ENCODE measurements around the gene DDX17.
"Not testable (repeated sequence)": the region's sequence is repeated elsewhere in the genome, so short reads cannot be mapped to it uniquely, and the experiment has no call there.

Gene DDX17

DNA sequence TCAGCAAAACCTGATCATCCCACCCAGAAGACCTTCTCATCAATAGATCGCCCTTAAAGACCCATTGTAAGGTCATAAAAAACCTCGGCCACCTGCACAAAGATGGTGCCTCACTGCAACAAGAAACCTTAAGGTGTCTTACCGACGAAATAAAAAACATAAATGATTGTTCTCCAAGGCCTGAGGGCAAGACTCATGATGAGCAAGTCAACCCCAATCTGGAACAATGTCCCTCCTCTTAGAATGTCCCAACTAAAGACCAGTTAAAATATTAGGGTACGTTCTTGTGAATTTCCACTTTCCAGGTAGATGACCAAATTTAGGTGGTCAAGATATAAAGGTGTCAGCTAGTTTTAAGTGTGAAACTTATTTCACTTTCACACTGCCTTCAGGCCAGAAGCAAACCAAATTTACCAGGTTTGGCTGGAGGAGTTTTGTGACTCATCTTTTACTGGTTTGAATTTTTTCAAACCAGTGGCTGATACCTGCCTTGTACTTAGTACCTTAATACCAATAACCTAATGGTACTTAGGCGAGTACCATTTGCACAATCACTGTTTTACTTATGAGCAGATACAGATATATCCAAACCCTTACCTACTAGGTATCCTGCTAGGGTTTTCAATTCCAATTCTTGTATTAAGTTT is 23.3 kb downstream of the DDX17 start:
- Mint-ChIP-seq H3K9me3 (no peaks in the 10 kb centered on the region), H3K4me1 (ENCODE audit: low read depth) (peaks cover 31% of the 10 kb centered on the region), H3K36me3 (ENCODE audit: low read depth) (peaks cover 74% of the 10 kb centered on the region), H3K4me3 (no peak overlapping the region), H3K27ac (peak overlapping the region; percentile 5), H3K27me3 (no peaks in the 10 kb centered on the region)

DNA sequence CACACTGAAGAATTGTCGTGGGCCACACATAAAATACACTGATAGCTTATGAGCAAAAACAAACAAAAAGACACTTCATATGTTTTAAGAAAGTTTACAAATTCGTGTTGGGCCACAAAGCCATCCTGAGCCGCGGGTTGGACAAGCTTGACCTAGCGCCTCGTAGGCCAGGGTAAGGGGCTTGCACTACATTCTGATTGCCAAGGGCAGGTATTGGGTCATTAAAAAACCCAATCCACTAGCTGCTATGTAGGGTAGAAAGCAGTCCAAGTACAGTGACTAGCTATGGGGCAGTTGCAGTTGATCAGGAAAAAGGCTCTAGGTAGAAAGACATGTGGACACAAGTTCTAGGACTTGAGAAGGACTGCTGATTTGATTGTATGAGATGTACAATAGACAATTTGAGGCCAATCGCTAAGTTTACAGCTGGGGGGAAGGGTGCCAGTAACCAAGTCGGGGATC is 24.2 kb downstream of the DDX17 start:
- Mint-ChIP-seq H3K27ac (no peak overlapping the region), H3K27me3 (no peaks in the 10 kb centered on the region), H3K4me1 (ENCODE audit: low read depth) (peaks cover 30% of the 10 kb centered on the region), H3K4me3 (no peak overlapping the region), H3K9me3 (no peaks in the 10 kb centered on the region), H3K36me3 (ENCODE audit: low read depth) (peaks cover 67% of the 10 kb centered on the region)

DNA sequence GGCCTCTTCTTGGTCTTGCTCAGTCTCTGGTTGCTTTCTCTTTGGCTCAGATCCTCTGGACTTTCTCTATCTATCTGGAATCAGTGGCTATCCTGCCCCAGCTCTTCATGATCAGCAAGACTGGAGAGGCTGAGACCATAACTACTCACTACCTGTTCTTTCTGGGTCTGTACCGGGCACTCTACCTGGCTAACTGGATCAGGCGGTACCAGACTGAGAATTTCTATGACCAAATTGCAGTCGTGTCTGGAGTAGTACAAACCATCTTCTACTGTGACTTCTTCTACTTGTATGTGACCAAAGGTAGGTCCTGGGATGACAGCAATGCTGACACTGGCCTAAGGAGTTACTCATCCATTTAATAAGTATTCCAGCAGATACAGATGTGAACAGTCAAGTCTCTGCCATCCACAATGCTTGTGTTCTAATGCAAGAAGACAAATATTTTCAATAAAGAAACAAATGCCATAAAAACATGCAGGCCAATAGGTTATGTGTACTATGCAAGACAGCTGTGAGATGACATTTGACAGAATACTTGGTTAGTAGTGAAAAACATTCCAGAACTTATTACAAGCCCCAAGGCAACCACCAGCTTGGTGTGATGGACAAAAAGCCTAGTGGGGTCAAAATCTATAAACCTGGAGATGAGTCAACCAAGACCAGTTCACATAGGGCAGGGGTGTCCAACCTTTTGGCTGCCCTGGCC is 24.8 kb downstream of the DDX17 start:
- peaks cover 61% of the 10 kb centered on the region for H3K36me3 Mint-ChIP-seq (ENCODE audit: low read depth)
- no peak overlapping the region for H3K27ac Mint-ChIP-seq

DNA sequence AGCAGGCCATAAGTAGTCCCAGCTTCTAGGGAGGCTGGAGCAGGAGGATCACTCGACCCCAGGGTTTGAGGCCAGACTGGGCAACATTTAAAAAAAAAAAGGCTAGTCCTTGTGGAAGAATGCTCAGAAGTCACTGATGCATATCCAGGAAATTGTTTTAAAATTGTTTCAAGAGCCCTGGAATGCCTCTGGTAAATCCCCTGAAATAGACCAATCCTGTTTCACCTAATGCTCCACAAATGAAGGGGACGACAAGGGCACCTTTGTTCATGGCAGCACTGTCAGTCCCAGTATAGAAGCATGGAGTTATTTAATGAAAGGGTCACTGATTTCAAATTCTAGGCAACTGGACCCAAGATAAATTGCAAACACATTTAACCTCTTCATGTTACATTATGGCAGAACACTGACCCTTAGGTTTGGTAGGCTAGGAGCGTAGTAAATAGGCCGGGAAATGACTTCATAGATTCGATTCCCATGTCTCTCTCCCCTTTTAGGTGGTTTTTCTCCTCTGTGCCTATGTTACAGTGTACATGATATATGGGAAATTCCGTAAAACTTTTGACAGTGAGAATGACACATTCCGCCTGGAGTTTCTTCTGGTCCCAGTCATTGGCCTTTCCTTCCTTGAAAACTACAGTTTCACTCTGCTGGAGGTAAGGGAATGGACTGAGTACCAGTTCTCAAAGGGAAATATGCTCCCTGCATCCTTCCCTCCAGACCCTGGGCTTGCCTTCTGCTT is 26.8 kb downstream of the DDX17 start:
- no peak overlapping the region for H3K27ac Mint-ChIP-seq
- H3K27me3 Mint-ChIP-seq, result no peaks in the 10 kb centered on the region
- H3K9me3 Mint-ChIP-seq, result no peaks in the 10 kb centered on the region
- H3K36me3 Mint-ChIP-seq (ENCODE audit: low read depth), result peaks cover 42% of the 10 kb centered on the region
- H3K4me1 Mint-ChIP-seq (ENCODE audit: low read depth), result peaks cover 17% of the 10 kb centered on the region
- no peak overlapping the region for H3K4me3 Mint-ChIP-seq

More for the DNA sequence above, 24.8 kb downstream of the DDX17 start:
- Mint-ChIP-seq H3K27me3 (no peaks in the 10 kb centered on the region), H3K9me3 (no peaks in the 10 kb centered on the region), H3K4me3 (no peak overlapping the region), H3K4me1 (ENCODE audit: low read depth) (peaks cover 24% of the 10 kb centered on the region)

DNA sequence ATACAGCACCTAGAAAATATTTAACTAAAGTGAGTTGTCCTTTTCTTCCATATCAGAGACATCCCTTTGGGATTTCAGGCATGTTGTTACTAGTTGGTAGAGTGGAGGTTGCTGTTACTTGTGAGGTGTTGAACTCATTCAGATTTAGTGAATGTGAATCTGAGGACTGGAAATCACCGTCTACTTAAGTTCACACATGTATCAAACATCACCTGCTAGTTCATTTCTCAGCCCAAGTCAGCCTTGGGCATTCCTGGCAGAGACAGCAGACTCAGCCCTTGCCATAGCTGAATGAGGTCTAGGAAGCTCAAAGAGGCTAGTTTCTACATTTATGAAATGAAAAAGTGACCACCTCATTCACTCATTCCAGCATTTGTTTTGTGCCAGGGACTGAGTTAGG is 28.5 kb downstream of the DDX17 start:
- peaks cover 2% of the 10 kb centered on the region for H3K4me1 Mint-ChIP-seq (ENCODE audit: low read depth)
- no peaks in the 10 kb centered on the region for H3K9me3 Mint-ChIP-seq
- H3K27me3 Mint-ChIP-seq, result no peaks in the 10 kb centered on the region
- no peak overlapping the region for H3K27ac Mint-ChIP-seq
- peaks cover 25% of the 10 kb centered on the region for H3K36me3 Mint-ChIP-seq (ENCODE audit: low read depth)
- H3K4me3 Mint-ChIP-seq, result no peak overlapping the region

DNA sequence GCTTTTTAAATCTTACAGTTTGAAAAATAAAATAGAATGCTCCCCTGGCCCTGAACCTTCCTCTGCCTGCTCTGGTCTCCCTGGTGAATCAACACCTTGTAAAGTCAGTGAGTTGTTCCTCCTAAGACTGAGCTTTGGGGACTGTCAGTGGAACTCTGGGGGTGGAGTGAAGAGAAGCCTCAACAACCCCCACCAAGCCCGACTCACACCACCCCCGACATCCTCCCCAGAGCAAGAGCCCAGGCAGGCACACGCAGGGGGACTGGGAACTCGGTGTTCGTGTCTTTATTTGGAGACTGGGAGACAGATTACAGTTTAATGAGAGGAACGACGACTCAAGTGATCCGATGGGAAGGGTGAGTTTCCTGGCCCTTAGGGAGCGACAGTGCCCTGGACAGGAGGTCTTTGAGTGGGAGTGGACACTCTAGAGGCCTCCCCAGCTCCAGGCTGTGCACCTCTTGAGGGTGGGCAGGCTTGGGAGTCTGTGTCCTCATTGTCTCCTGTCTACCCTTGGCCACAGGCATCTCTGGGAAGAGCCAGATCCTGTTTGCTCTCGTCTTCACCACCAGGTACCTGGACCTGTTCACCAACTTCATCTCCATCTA is 32.0 kb downstream of the DDX17 start:
- Mint-ChIP-seq H3K4me1 (ENCODE audit: low read depth) (no peaks in the 10 kb centered on the region), H3K4me3 (no peak overlapping the region), H3K27ac (no peak overlapping the region), H3K36me3 (ENCODE audit: low read depth) (peaks cover under 1% of the 10 kb centered on the region), H3K27me3 (no peaks in the 10 kb centered on the region), H3K9me3 (no peaks in the 10 kb centered on the region)

DNA sequence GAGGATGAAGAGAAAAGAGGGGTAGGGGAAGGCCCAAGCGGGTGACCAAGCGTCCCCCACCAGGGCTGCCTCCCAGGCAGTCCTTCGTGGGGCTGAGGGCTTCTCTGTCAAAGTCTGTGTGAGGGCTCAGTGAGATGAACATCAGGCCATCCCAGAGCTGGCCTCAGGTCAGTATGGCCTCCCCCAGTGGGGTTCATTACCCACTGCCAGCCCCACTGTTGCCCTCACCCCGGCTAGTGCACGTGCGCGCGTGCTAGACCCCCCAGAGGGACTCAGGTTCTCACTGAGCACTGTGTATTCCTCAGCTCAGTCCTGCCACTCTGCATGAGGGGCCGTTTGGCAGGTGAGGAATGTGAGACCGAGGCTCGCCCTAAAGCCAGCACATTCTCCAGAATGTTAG is 34.9 kb downstream of the DDX17 start:
- H3K27ac Mint-ChIP-seq, result no peak overlapping the region
- peaks cover 8% of the 10 kb centered on the region for H3K4me1 Mint-ChIP-seq (ENCODE audit: low read depth)
- no peak overlapping the region for H3K4me3 Mint-ChIP-seq
- H3K36me3 Mint-ChIP-seq (ENCODE audit: low read depth), result no peaks in the 10 kb centered on the region
- H3K9me3 Mint-ChIP-seq, result no peaks in the 10 kb centered on the region
- H3K27me3 Mint-ChIP-seq, result peaks cover 12% of the 10 kb centered on the region

DNA sequence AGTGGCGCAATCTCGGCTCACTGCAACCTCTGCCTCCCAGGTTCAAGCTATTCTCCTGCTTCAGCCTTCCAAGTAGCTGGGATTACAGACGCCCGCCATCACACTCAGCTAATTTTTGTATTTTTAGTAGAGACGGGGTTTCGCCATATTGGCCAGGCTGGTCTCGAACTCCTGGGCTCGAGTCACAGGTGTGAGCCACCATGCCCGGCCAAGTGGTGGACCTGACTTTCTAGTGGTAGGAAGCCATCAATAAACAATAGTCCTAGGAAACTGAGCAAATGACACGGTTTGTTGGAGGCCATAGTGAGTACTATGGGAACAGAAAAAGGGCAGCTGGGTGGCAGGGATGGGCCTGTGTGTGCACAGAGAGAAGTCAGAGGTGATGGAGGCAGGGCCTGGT is 35.9 kb downstream of the DDX17 start:
- peaks cover 21% of the 10 kb centered on the region for H3K27me3 Mint-ChIP-seq
- H3K27ac Mint-ChIP-seq; H3K4me3 Mint-ChIP-seq; H3K9me3 Mint-ChIP-seq; H3K36me3 Mint-ChIP-seq (ENCODE audit: low read depth); H3K4me1 Mint-ChIP-seq (ENCODE audit: low read depth): not testable (repeated sequence)

DNA sequence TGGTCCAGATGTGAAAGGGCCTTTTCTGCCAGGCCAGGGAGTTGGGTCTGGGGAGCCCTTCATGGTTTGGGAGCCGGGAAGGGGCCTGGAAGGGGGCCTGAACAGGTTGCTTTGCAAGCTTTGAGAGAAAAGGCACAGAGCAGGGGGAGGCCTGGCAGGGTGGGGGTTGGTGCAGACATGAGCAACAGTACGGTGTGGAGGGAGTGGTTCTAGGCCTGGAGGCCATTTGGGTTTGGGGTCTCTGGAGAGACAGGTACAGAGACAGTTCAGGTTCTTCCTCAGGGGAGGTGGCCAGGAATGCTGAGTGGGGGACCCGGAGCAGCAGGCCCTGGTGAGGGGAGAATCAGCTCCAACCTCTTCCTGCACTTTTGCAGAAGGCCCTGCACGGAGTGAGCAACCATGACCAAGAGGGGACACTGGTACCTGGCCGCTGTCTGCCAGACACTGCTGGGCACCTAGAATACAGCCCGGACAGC is 36.8 kb downstream of the DDX17 start:
- no peaks in the 10 kb centered on the region for H3K9me3 Mint-ChIP-seq
- H3K27ac Mint-ChIP-seq, result no peak overlapping the region
- H3K4me3 Mint-ChIP-seq, result no peak overlapping the region
- H3K4me1 Mint-ChIP-seq (ENCODE audit: low read depth), result peaks cover 8% of the 10 kb centered on the region
- H3K36me3 Mint-ChIP-seq (ENCODE audit: low read depth), result no peaks in the 10 kb centered on the region
- H3K27me3 Mint-ChIP-seq, result peaks cover 21% of the 10 kb centered on the region

DNA sequence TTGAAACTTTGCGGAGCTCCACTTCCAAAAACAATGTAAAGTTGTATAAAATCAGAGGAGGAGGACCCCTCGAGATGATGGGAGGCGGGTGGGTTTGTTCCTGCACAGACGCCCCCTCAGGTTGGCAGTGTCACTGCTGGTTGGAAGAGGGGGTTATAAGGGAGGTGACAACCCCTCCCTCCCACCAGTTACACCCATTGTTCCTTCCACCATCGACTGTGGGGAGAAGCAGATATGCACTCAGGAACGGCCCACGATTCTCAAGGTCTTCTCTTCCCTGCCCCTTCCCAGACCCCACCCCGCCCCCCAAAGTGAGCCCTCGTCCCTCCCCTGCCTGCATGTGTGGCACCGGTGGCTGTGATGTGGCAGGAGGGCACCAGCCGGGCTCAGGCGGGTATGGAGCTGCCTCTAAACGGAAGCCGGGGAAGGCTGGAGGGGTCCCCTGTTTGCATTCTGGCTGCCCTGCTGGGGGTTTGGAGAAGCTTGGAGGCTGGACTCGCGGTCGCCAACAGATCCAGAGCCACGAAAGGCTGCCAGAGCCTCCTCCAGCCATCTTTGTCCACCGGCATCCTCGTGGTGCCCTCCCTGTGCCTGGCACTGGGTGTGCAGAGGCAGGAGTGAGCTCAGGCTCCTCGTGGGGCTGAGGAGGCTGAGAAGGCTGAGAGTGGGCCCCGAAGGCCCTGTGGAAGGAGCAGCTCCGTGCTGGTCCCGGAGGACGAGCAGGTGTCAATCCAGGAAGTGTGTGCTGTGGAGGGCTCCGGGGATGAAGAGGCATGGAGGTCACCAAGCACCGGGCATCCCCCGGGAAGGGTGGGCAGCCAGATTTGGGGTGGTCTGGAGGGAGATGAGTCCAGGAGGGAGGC is 37.4 kb downstream of the DDX17 start:
- Mint-ChIP-seq H3K27me3 (peaks cover 28% of the 10 kb centered on the region), H3K27ac (no peak overlapping the region), H3K9me3 (no peaks in the 10 kb centered on the region)

DNA sequence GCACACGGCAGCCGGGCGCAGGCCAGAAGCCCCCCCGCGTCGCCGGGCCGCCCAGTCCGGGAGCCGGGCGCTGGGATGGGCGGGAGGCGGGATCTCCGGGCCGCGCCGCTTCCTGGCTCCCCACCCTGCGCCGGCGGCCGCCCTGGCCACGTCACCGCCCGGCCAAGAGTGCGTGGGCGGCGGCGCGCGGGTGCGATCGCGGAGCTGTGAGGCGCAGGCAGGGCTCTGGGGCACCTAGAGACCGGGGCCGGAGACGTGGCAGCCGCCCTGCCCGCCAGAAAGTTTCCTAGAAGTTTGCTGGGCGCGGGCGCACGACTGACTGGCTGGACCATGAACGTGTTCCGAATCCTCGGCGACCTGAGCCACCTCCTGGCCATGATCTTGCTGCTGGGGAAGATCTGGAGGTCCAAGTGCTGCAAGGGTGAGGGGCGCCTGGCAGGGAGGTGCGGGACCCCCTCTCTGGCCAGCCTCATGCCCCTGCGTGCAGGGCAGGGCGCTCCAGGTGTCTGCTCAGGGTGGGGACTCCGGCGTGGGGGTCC is 38.1 kb downstream of the DDX17 start, which contains the start of gene KDELR3:
KDELR3 (plus strand) TSS at position 193 of the 539 bp plus-strand sequence; CDS start at position 331, 138 bp downstream.
- Mint-ChIP-seq H3K4me1 (ENCODE audit: low read depth) (peaks cover 8% of the 10 kb centered on the region), H3K36me3 (ENCODE audit: low read depth) (no peaks in the 10 kb centered on the region), H3K27me3 (peaks cover 35% of the 10 kb centered on the region), H3K9me3 (no peaks in the 10 kb centered on the region), H3K4me3 (peak within 1 kb of the TSS; percentile 70), H3K27ac (no peak within 1 kb of the TSS)

More for the DNA sequence above, 37.4 kb downstream of the DDX17 start:
- Mint-ChIP-seq H3K4me3 (peak overlapping the region; percentile 60), H3K36me3 (ENCODE audit: low read depth) (no peaks in the 10 kb centered on the region), H3K4me1 (ENCODE audit: low read depth) (peaks cover 8% of the 10 kb centered on the region)

DNA sequence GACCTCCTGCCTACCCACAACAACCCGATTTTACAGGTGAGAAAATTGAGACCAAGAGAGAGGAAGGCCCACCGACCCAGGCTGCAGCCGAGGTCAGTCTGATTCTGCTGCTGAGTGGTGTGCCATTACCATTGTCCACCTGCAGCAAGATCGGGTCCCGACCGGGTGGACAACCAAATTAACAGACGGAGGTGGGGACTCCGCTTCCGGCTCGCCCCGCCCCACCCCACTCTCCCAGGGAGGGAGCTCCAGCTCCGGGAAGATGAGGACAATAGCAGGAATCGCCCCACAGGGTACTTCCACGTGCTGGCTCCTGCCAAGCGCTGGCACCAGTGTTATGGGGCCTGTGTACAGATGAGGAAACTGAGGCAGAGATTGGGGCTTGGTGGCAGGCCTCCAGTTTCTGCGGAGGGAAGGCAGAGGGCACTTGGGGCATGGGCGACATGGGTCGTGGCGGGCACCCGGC is 38.6 kb downstream of the DDX17 start:
- Mint-ChIP-seq H3K4me3 (peak overlapping the region; percentile 70), H3K9me3 (no peaks in the 10 kb centered on the region), H3K27ac (no peak overlapping the region), H3K4me1 (ENCODE audit: low read depth) (peaks cover 8% of the 10 kb centered on the region), H3K36me3 (ENCODE audit: low read depth) (no peaks in the 10 kb centered on the region), H3K27me3 (peaks cover 36% of the 10 kb centered on the region)

DNA sequence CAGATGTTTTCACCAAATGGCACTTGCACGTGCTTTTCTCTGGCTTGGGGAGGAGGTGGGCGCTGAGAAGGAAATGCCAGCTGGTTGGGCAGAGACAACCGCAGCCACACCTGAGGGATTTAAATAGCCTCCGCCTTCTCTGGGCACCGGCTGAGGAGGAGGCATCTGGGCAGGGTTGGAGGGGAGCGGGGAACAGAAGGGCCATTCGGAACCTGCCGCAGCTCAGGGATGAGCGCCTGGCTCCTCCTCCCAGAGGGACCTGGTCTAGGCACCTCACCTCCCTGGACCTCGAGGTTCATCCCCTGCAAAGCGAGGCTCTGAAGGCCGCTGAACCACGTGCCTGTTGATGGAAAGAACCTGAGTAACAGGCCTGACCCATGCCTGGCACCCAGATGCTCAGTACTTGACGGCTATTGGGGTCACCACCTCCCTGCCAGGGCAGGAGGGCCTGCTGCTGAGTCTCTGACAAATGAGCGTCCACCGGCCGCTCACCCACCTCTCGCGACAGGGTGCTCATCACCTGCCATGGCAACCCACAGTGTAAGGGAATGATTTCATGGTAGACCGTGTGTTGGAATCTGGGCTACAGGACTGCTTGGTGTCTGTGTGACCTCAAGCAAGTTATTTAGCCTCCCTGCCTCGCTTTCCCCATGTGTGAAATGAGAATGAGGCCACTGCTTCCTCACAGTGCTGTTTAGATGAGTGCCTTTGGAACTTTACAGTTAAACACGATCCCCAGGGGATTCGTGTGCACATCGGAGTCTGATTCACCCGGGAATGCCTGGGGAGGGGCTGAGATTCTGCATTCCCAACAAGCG is 40.2 kb downstream of the DDX17 start:
- Mint-ChIP-seq H3K27me3 (peaks cover 47% of the 10 kb centered on the region), H3K4me1 (ENCODE audit: low read depth) (peaks cover 15% of the 10 kb centered on the region), H3K27ac (no peak overlapping the region), H3K9me3 (no peaks in the 10 kb centered on the region), H3K36me3 (ENCODE audit: low read depth) (no peaks in the 10 kb centered on the region), H3K4me3 (no peak overlapping the region)

All from stimulated activated naive CD8-positive, alpha-beta T cell treated with anti-CD3 and anti-CD28 coated beads, Interleukin-15, Interleukin-2, amounts not matched to agents 100 ng/mL and 50 ng/mL, for 24 hours (primary cell).